ENCODE measurements around the gene ATP8A2. TPM values are rescaled to one million over a fixed set of nuclear protein-coding genes. Genes with fewer than 3 reads are reported as not detected.

Gene ATP8A2
- total RNA-seq, 4 donors from 2014 or later: 0.18 to 11.6 (median 1.8) TPM

DNA sequence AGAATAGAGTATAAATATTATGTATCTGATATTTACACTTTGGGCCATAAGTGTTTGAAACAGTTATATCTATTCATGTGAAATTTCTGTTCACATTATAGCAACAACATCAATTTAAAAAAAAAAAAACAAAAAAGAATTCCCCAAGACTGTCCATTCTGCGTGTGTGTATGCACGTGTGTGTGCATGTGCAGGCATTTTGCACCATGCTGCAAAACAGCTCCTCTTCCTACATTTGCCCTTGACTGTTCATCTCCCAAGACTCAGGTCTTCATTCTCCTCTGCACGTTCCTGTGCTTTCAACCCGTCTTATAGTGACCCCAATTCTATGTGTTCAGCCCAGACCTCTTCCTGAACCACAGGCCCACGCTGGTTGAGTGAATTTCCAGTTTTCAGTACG is 530.7 kb downstream of the ATP8A2 start:
- Histone ChIP-seq H3K9me3 (no peaks in the 10 kb centered on the region), H3K27me3 (no peaks in the 10 kb centered on the region), H3K4me1 (no peaks in the 10 kb centered on the region), H3K27ac (no peak overlapping the region), H3K4me3 (no peak overlapping the region), H3K36me3 (no peaks in the 10 kb centered on the region)
- DNase-seq: no peak
- TF ChIP-seq, protein P1, sequence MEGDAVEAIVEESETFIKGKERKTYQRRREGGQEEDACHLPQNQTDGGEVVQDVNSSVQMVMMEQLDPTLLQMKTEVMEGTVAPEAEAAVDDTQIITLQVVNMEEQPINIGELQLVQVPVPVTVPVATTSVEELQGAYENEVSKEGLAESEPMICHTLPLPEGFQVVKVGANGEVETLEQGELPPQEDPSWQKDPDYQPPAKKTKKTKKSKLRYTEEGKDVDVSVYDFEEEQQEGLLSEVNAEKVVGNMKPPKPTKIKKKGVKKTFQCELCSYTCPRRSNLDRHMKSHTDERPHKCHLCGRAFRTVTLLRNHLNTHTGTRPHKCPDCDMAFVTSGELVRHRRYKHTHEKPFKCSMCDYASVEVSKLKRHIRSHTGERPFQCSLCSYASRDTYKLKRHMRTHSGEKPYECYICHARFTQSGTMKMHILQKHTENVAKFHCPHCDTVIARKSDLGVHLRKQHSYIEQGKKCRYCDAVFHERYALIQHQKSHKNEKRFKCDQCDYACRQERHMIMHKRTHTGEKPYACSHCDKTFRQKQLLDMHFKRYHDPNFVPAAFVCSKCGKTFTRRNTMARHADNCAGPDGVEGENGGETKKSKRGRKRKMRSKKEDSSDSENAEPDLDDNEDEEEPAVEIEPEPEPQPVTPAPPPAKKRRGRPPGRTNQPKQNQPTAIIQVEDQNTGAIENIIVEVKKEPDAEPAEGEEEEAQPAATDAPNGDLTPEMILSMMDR (IDR thresholded peaks at IDR 0.05): no peak
- TF ChIP-seq POLR2A (IDR thresholded peaks at IDR 0.05): no peak

DNA sequence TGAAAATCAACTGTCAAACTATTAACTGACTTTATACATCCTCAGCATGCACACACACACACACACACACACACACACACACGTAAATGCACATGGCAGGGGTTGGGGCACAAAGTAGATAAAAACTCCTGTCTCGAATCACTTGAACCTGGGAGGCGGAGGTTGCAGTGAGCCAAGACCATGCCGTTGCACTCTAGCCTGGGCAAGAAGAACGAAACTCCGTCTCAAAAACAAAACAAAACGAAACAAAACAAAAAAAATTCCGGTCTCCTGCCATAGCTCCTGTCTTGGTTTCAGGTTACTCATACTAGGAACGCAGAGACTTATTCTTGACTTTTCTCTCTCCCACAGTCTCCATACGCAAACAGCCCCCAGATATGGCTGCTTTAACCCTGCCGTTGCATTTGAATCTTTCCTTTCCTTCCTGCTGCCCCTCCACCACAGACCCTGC is 531.1 kb downstream of the ATP8A2 start:
- Histone ChIP-seq H3K9me3 (no peaks in the 10 kb centered on the region), H3K4me3 (no peak overlapping the region), H3K4me1 (no peaks in the 10 kb centered on the region), H3K27me3 (no peaks in the 10 kb centered on the region), H3K36me3 (no peaks in the 10 kb centered on the region), H3K27ac (peak overlapping the region in 1 of 4 donors; percentile 22)
- no peak for TF ChIP-seq POLR2A (IDR thresholded peaks at IDR 0.05)
- TF ChIP-seq, protein P1 (IDR thresholded peaks at IDR 0.05): no peak
- no peak for DNase-seq

DNA sequence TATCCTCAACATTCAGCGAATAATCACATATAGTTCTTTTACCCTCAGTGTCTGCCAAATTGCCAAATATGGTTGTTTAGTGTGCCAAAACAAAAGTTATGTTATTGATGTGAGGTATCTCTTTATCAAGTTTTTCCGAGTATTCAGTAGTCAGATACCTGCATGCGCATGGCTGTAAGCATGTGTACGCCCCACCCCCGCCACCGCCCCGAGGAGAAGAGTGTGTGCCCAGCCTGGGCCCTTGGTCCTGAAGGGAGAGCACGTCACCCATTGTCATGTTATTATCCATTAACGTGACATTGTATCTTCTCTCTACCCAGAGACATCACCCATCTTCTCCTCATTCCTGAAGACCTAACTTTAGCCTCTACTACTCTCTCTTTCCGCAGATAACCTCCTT is 533.1 kb downstream of the ATP8A2 start:
- Histone ChIP-seq H3K9me3 (no peaks in the 10 kb centered on the region), H3K27ac (no peak overlapping the region), H3K27me3 (no peaks in the 10 kb centered on the region), H3K4me3 (no peak overlapping the region), H3K36me3 (no peaks in the 10 kb centered on the region), H3K4me1 (no peaks in the 10 kb centered on the region)
- TF ChIP-seq POLR2A (IDR thresholded peaks at IDR 0.05): no peak
- TF ChIP-seq, protein P1 (IDR thresholded peaks at IDR 0.05): no peak
- no peak for DNase-seq

DNA sequence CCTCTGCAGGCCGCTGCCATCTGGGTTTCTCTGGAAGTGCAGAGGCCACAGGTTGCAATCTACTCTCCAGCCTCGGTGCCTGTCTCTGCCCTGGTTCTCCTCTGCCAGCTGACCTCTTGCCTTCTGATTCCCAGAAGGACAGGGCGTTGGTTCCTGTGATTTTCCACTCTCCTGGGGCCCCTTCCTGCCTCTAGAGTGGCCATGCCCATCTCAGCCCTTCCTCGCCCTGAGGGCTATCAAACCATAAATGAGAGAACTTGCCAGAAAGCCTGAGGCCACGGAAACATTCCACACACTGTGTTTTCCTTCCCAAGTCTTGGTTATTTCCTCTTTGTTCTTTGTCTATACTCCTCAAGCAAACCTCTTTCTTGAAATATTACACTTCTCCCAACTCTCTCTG is 533.8 kb downstream of the ATP8A2 start:
- no peak overlapping the region for H3K27ac ChIP-seq
- H3K36me3 ChIP-seq: no peaks in the 10 kb centered on the region
- H3K9me3 ChIP-seq: no peaks in the 10 kb centered on the region
- no peak for DNase-seq
- TF ChIP-seq POLR2A (IDR thresholded peaks at IDR 0.05): no peak
- no peaks in the 10 kb centered on the region for H3K27me3 ChIP-seq
- no peaks in the 10 kb centered on the region for H3K4me1 ChIP-seq
- H3K4me3 ChIP-seq: no peak overlapping the region

DNA sequence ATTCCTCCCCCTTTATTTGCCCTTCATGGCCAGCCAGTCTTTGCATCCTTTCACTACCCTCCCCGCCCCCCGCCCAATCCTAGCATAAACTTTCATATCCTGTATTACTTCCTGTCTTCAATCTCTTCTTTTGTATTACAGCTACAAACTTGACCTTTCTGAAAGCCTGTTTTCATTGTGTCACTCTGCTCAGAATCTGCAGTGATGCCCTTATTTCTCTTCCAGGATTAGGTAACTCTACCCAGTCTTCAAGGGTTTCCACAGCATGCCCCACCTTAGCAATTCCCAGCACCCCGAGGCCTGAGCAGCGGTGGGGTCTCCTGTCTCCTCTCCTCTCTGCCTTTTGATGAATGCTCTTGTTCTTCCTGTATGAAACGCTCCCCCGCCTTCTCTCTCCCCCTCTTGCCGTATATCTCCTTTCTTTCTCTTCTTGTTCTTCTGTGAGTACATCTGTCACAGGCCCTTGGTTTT is 534.5 kb downstream of the ATP8A2 start:
- Histone ChIP-seq H3K4me3 (no peak overlapping the region), H3K9me3 (no peaks in the 10 kb centered on the region), H3K27ac (peak overlapping the region in 1 of 4 donors; percentile 47), H3K27me3 (no peaks in the 10 kb centered on the region), H3K36me3 (no peaks in the 10 kb centered on the region), H3K4me1 (no peaks in the 10 kb centered on the region)
- TF ChIP-seq, protein P1 (IDR thresholded peaks at IDR 0.05): no peak
- TF ChIP-seq POLR2A (IDR thresholded peaks at IDR 0.05): no peak
- DNase-seq: peak in 1 of 3 donors; percentile 38

DNA sequence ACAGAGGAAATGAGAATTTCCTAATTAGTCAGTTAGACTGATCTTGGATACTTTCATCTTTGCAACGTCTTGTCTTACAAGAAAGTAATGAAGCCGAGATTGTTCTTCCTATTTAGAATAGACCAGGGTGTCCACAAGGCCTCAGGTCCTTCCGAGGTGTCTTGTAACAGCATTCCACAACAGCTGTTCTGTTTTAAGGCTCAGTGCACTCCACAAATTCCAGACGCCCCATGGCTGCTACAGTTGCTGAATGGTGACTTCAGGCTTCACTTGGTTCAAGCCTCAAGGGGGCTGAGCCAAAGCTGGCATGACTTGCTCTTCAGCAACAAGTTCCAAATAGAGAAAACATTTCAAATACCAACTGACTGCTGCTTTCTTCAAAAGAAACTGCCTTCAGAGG is 536.6 kb downstream of the ATP8A2 start:
- Histone ChIP-seq H3K27me3 (no peaks in the 10 kb centered on the region), H3K4me1 (no peaks in the 10 kb centered on the region), H3K9me3 (no peaks in the 10 kb centered on the region), H3K4me3 (no peak overlapping the region), H3K27ac (no peak overlapping the region), H3K36me3 (no peaks in the 10 kb centered on the region)
- TF ChIP-seq, protein P1 (IDR thresholded peaks at IDR 0.05): no peak
- no peak for TF ChIP-seq POLR2A (IDR thresholded peaks at IDR 0.05)
- no peak for DNase-seq
